HG03469 (cell line): ENCODE results near the gene MDN1.

ENCODE experiments used
- ATAC-seq: cut with Tn5 transposase; IDR thresholded peaks from one replicate; pipeline ENCODE4 v1.9.1; 2021; ENCODE audit warnings: mild to moderate bottlenecking, moderate library complexity, moderate number of reproducible peaks; ENCODE audit not compliant: unreplicated experiment

Gene MDN1

GRCh38 chr6:89605861-89606260 lies 213.7 kb downstream of the MDN1 start:
- ATAC-seq = no peak

- ATAC-seq = no peak
Measured at GRCh38 chr6:89604653-89605052, 214.9 kb downstream of the MDN1 start.

- ATAC-seq = no peak
Measured at GRCh38 chr6:89602166-89602565, 217.4 kb downstream of the MDN1 start.

- ATAC-seq = no peak
Measured at GRCh38 chr6:89599727-89600126, 219.9 kb downstream of the MDN1 start.

- ATAC-seq = no peak
Measured at GRCh38 chr6:89597988-89598387, 221.6 kb downstream of the MDN1 start.

- no peak for ATAC-seq
Measured at GRCh38 chr6:89597372-89597771, 222.2 kb downstream of the MDN1 start.

- ATAC-seq = no peak
Measured at GRCh38 chr6:89596484-89596883, 223.1 kb downstream of the MDN1 start.

GRCh38 chr6:89596056-89596455 lies 223.5 kb downstream of the MDN1 start:
- peak; percentile 79 for ATAC-seq
